ENCODE results near the gene DENND2D.

DNA sequence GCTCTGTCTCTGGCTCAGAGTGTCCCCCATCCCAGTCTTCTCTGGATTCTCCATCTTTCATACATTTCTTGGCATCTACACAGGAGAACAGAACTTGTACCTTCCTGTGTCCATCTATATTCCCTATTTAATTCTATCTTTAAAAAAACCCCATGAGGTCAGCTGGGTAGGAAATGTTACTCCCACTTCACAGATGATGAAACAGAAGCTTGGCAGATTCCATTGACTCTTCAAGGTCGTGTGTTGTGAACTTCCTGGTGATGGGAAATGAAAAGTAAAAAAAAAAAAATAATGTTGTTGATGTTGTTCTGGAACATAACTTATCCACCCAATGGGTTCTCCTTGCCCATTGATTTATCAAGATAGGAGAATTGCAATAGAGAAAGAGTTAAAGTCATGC is 35.9 kb upstream of the DENND2D start:
- no peak for TF ChIP-seq POLR2AphosphoS5 (IDR thresholded peaks at IDR 0.05)
- no peak for TF ChIP-seq CTCF (IDR thresholded peaks at IDR 0.05)
- no peak for TF ChIP-seq POLR2A (IDR thresholded peaks at IDR 0.05)

All from breast epithelium (tissue), 3 donors.